MM.1S (cell line): ENCODE measurements around the gene EYA2.

Experiments used
- DNase-seq: peaks from one replicate; pipeline ENCODE4 v3.0.0-alpha.2; 2015
- H2AFZ ChIP-seq: fragments of 300-600 bp; sonication (generic); 2 replicates; pipeline ENCODE4 v1.6.0; 2016; ENCODE audit warnings: antibody characterized with exemption, low read length
- H3F3A ChIP-seq: fragments of 300-600 bp; sonication (generic); 2 replicates; pipeline ENCODE4 v1.6.1; 2016; ENCODE audit warnings: mild to moderate bottlenecking, antibody characterized with exemption, low read length, moderate library complexity, mixed read lengths; ENCODE audit not compliant: insufficient read depth
- H3K27ac ChIP-seq: fragments of 300-600 bp; sonication (generic); 2 replicates; pipeline ENCODE4 v1.5.1; 2016; ENCODE audit warnings: mild to moderate bottlenecking, low read length
- H3K27me3 ChIP-seq: fragments of 300-600 bp; sonication (generic); replicated peaks from 2 replicates; pipeline ENCODE4 v1.6.0; 2016; ENCODE audit warnings: low read length; ENCODE audit not compliant: insufficient read depth
- H3K36me3 ChIP-seq: fragments of 300-600 bp; sonication (generic); replicated peaks from 2 replicates; pipeline ENCODE4 v1.6.1; 2016; ENCODE audit warnings: mild to moderate bottlenecking, low read length, mixed read lengths; ENCODE audit not compliant: insufficient read depth
- H3K4me1 ChIP-seq: fragments of 300-600 bp; sonication (generic); 2 replicates; pipeline ENCODE4 v1.6.1; 2016; ENCODE audit warnings: low read length, mixed read lengths
- H3K4me2 ChIP-seq: fragments of 300-600 bp; sonication (generic); 2 replicates; pipeline ENCODE4 v1.6.0; 2016; ENCODE audit warnings: low read depth, low read length
- H3K4me3 ChIP-seq: fragments of 300-600 bp; sonication (generic); 2 replicates; pipeline ENCODE4 v1.5.1; 2016; ENCODE audit warnings: low read length, mixed read lengths
- H3K79me2 ChIP-seq: fragments of 300-600 bp; sonication (generic); 2 replicates; pipeline ENCODE4 v1.6.1; 2016; ENCODE audit warnings: mixed run types, low read length, mixed read lengths
- H3K9ac ChIP-seq: fragments of 300-600 bp; sonication (generic); 2 replicates; pipeline ENCODE4 v1.6.1; 2016; ENCODE audit warnings: low read length, mixed read lengths
- H3K9me2 ChIP-seq: fragments of 300-600 bp; sonication (generic); replicated peaks from 2 replicates; pipeline ENCODE4 v1.6.1; 2016; ENCODE audit warnings: mild to moderate bottlenecking, low read length, mixed read lengths; ENCODE audit not compliant: insufficient read depth
- H3K9me3 ChIP-seq: fragments of 300-600 bp; sonication (generic); replicated peaks from 2 replicates; pipeline ENCODE4 v1.6.1; 2016; ENCODE audit warnings: mild to moderate bottlenecking, low read length, mixed read lengths; ENCODE audit not compliant: insufficient read depth
- H4K20me1 ChIP-seq: fragments of 300-600 bp; sonication (generic); 2 replicates; pipeline ENCODE4 v1.6.1; 2016; ENCODE audit warnings: mild to moderate bottlenecking, low read length, moderate library complexity, mixed read lengths; ENCODE audit not compliant: insufficient read depth
- CTCF ChIP-seq: fragments of 300-600 bp; sonication (generic); IDR thresholded peaks from 2 replicates; pipeline ENCODE4 v1.5.1; 2016; ENCODE audit warnings: antibody characterized with exemption, low read length, mixed read lengths
- EZH2 ChIP-seq: fragments of 300-600 bp; sonication (generic); optimal IDR thresholded peaks from 2 replicates; pipeline ENCODE3; 2017; ENCODE audit warnings: low read depth, mild to moderate bottlenecking, antibody characterized with exemption, low read length, mixed read lengths
- EZH2phosphoT487 ChIP-seq: fragments of 300-600 bp; sonication (generic); IDR thresholded peaks from 2 replicates; pipeline ENCODE4 v1.6.1; 2018; ENCODE audit warnings: antibody characterized with exemption, low read length

EYA2 gene

DNA sequence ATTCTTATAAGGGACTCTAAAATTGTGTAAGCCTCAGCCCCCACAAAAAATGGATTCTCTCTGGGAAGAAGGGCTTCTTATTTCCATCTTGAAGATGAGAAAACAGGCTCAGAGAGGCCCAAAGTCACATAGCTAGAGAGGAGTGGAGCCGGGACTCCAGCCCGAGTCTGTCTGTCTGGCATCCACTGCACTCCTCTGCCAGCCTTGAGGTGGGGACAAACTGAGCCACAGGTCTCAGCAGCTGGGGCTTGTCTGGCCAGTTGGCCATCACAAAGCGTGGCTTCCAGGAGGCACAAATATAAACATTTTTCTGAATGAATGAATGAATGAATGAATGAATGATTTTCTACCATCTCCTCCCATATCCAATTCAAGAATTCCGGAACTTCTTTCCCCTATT is 42.9 kb upstream of the EYA2 start:
- no peak overlapping the region for H2AFZ ChIP-seq
- DNase-seq, result no peak
- no peak overlapping the region for H3K27ac ChIP-seq
- H3K4me3 ChIP-seq, result no peak overlapping the region
- no peaks in the 10 kb centered on the region for H3K9me2 ChIP-seq
- H3K27me3 ChIP-seq, result no peaks in the 10 kb centered on the region
- no peaks in the 10 kb centered on the region for H4K20me1 ChIP-seq
- H3K9ac ChIP-seq, result no peak overlapping the region
- TF ChIP-seq CTCF (no peak), EZH2phosphoT487 (no peak), EZH2 (no peak)
- no peaks in the 10 kb centered on the region for H3K79me2 ChIP-seq
- no peaks in the 10 kb centered on the region for H3K36me3 ChIP-seq
- H3K9me3 ChIP-seq, result no peaks in the 10 kb centered on the region
- no peaks in the 10 kb centered on the region for H3K4me1 ChIP-seq
- H3F3A ChIP-seq, result no peaks in the 10 kb centered on the region
- no peak overlapping the region for H3K4me2 ChIP-seq

DNA sequence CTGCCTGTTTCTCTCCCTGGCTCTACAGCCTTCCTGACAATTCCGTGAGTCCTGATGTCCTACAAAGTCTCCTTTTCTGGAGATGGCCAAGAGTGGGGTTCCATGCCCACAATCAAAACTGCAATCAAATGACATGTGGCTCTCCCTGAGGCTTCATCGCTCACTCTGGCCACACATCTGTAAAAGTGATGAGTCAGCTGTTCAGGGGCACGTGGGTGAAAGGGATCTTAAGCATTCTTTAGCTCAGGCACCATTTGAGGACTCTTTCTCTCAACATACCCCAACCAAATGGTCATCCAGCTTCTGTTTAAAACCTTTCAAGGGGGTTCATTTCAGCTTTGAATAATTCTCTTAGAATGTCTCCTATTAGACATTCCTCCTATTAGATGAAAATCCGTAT is 42.3 kb upstream of the EYA2 start:
- Histone ChIP-seq H3K4me3 (no peak overlapping the region), H3K27me3 (no peaks in the 10 kb centered on the region), H3F3A (no peaks in the 10 kb centered on the region), H4K20me1 (no peaks in the 10 kb centered on the region), H2AFZ (no peak overlapping the region), H3K4me1 (no peaks in the 10 kb centered on the region), H3K36me3 (no peaks in the 10 kb centered on the region), H3K9me2 (no peaks in the 10 kb centered on the region), H3K27ac (no peak overlapping the region), H3K9me3 (no peaks in the 10 kb centered on the region), H3K9ac (no peak overlapping the region), H3K4me2 (no peak overlapping the region), H3K79me2 (no peaks in the 10 kb centered on the region)
- DNase-seq, result no peak
- no peak for TF ChIP-seq CTCF
- TF ChIP-seq EZH2phosphoT487, result no peak
- TF ChIP-seq EZH2, result no peak

DNA sequence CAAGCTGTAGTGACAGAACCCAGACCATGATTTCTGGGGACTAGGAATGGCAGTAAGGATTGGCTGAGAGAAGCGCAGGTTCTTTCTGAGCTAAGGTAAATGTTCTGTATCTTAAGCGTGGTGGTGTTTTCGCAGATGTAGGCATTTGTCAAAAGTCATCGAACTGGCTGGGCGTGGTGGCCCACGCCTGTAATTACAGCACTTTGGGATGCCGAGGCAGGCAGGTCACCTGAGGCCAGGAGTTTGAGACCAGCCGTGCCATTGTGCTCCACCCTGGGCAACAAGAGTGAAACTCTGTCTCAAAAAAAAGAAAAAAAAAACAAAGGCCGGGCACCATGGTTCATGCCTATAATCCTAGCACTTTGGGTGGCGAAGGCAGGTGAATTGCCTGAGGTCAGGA is 40.7 kb upstream of the EYA2 start:
- Histone ChIP-seq H3K27me3 (no peaks in the 10 kb centered on the region), H3K9me2 (no peaks in the 10 kb centered on the region), H3K9ac (no peak overlapping the region), H3K36me3 (no peaks in the 10 kb centered on the region), H3K4me1 (no peaks in the 10 kb centered on the region), H4K20me1 (no peaks in the 10 kb centered on the region), H3K4me2 (no peak overlapping the region), H2AFZ (no peak overlapping the region), H3F3A (no peaks in the 10 kb centered on the region), H3K9me3 (no peaks in the 10 kb centered on the region), H3K79me2 (no peaks in the 10 kb centered on the region), H3K4me3 (no peak overlapping the region), H3K27ac (no peak overlapping the region)
- TF ChIP-seq EZH2phosphoT487, result no peak
- no peak for TF ChIP-seq EZH2
- TF ChIP-seq CTCF, result no peak
- DNase-seq, result no peak
